NCI-H2171 treated with DMSO at 0.1 percent for 48 hours (cell line): ENCODE results near the gene KCNG2.

Experiments
- DNase-seq: peaks from one replicate; lab custom pipeline; 2025; lab: John Stamatoyannopoulos, UW

KCNG2 gene

DNA sequence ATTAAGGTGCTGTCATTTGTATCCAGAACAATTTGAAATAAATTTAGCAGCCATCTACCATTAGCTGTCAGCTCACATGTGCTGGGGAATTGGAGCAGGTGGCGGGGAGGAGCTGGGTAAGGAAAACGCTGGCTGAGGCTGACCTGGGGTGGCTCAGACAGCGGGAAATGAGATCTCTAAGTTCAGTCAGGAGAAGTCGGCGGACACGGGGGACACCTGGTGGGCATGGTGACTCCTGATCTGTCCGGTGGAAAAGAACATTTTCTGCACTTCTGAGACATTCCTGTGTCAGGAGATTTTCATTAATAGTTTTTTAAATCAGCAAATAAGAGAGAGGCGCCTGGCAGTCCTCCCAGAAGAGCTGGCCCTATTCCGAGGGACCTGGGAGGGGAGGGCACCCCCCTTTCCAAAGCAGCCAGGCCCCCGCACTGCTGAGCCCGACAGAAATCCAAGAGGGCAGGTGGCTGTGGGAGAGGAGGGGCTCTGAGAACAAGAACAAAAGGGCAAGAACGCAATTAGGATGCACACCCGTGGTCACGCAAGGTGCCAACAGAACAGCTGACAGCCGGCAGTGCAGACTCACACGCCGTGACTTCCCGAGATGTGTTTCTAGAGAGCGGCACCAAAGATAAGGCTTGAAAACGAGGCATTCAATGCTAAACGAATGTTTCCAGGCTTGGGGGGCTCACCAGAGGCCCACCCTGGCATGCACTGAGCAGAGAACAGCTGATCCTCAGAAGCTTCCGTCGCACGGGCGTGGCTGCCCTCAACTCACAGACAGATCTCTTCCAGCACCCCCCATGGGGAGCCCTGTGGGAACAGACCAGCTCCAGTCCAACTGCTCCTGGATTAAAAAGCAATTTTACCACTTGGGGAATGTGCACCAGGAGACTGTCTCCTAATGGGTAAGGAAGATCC, 127.3 kb downstream of the KCNG2 start:
- peak; percentile 74 for DNase-seq

- no peak for DNase-seq
Measured at GRCh38 chr18:79926306-79926705, 128.6 kb downstream of the KCNG2 start.

DNA sequence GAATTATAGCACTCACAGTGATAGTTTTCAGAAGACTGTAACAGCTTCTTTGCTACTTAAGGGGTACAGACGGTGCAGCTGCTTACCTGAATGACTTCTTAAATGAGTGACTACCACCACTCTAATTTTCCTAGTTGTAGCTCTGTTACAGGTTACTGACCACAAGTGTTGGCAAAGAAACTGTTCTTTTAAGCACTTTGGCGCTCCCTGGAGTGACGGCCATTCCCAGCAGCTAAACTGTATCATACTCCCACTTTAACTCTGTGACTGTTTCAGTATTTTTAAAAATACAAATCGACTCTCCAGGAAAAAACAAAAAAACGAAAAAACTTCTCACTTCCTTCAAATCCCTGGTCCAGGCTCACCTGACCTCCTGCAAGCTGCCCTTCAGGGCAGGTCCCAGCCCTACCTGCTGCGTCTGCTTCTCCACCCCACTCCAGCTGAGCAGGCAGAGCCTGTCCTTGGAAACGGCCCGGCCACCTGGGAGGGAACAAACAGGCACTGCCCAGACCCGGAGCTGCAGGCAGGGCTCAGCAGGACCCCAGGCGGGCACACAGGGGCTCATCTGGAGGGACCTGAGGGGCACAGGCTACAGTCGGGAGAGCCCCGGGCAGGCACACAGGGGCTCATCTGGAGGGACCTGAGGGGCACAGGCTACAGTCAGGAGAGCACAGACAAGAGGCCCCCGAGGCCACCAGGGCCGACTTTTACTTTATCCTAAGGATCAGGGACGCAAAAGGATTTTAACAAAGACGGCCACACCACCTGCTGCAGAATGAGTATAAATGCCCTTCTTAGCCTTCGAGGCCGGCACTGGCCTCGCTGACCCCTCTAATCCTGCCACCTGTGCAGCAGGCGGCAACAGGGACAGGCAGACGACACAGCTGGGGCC, 129.2 kb downstream of the KCNG2 start:
- DNase-seq, result no peak

GRCh38 chr18:79927607-79928562, 130.1 kb downstream of the KCNG2 start:
- no peak for DNase-seq

- no peak for DNase-seq
Measured at GRCh38 chr18:79928563-79928960, 130.8 kb downstream of the KCNG2 start.

GRCh38 chr18:79930020-79930642, 132.4 kb downstream of the KCNG2 start:
- DNase-seq, result peak; percentile 1

GRCh38 chr18:79931475-79931874, 133.7 kb downstream of the KCNG2 start:
- DNase-seq, result no peak

- no peak for DNase-seq
Measured at GRCh38 chr18:79932907-79933306, 135.2 kb downstream of the KCNG2 start.

DNA sequence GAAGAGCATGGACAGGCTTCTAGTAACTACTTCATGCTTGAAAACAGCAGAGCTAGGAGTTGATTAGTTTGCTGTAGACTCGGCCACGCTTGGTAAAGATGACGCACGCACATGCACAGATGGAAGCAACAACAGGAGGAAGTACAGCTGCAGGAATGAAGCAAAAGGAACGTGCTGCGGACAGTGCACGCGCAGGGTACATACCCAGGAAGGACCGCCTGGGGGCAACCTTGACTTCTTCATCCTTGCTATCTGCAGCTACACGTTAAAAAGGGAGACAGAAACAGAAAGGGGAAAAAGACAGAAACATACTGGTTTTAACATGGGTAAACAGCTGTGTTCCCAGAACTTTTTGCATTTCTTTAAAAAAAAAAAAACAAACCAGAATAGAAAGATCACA, 136.0 kb downstream of the KCNG2 start:
- DNase-seq, result no peak

DNA sequence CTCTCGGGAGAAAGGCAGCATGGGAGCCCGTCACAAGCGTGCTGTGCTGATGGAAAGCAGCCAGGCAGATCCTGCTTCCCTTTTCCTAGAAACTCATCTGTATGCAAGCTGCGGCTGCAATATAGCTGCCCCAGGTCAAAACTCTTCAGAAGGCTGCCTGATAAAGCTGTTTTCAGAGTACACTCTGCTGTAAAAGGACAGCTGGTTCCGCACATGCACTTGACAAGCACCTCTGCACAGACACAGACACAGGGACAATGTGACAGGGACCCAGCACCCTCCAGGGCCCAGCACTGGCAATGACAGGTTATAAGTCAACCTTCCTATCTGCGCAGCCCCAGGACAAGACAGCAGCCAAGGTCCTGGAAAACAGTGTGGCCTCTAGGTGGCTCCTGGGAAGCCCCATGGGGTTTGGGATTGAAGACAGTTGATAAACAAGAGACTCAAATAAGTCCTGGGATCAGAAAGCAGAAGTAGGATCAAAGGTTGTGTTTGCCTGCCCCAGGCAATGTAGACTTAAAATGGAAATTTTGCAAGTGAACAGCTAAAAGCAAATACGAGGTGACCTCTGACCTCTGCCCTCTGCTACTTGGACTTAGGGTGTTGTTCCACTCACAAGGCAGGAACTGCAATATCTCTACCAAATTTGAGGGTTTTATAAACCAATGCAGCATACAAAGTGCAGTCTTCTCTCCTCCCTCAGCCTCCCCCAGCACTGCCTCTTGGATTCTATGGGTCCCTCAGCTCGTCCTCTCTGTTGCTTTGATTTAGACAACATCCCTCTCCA, 136.8 kb downstream of the KCNG2 start:
- DNase-seq, result no peak

- DNase-seq, result no peak
Measured at GRCh38 chr18:79935098-79935480, 137.4 kb downstream of the KCNG2 start.

GRCh38 chr18:79935499-79935898, 137.8 kb downstream of the KCNG2 start:
- DNase-seq, result no peak

DNA sequence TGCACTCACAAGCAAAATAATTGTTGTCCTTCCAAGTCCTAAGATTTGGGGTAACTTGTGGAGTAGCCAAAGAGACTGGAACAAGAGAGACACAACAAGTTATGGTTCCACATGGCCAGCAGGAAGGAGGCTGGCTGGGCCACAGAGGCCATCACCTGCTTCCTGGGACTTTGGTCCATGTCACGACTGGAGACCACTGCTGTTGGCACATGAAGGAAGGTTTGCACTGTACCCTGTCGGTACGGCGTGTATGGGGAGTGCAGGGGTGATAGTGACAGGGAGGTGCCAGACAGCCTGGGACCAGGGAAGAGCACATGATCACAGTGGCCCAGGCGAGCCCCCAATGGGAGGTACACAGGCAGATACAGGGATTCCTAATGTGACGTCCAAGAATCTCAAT, 138.2 kb downstream of the KCNG2 start:
- no peak for DNase-seq

DNA sequence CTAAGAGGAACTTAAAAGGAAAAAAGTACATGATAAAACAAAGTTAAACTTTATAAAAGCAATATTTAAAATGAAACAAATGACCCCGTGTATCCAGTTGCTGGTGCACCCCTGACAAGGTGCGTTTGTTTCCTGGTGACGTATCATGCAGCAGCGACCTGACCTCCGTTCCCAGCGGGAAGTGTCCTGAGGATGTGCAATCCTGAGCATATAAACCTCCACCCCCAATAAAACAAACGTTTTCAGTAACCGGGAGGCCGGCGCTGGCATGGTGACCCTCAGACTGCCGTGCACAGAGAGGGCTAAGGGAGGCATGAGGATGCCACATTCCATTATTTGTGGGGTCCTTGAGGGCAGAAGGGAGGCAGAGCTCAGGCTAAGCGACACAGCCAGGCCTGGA, 138.9 kb downstream of the KCNG2 start:
- DNase-seq, result no peak

DNA sequence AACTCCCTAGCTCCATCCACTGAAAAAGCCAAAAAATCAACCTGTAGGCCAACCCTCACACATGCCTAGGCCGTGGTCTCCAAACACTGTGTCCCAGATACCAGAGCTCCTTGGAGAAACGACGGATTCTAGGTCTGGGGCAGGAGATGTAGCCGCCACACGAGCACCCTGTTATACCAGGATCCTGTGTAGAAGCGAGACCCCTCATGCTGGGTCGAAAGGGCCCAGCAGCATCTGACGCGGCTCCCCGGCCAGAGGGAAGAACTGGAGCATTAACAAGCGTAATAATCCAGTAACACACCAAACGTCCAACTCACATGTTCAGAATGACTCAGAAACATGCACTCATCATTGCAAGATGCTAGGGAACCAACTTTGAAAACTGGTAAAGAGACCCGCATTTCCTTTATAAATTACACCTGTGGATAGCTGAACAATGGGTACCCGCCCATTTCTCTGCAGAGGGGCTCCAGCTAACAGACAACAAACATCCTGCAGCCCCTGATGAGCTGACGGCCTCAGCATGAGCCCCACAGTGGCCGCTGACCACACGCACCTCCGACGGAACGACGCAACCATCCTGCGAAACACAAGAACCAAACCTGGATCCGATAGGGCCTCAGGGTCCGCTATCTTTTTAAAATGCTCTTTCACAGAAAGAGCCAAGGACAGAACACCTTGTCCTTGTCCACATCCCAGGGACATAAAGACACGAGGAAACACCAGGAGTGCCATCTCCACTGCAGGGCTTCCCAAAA, 139.5 kb downstream of the KCNG2 start:
- DNase-seq, result no peak

DNA sequence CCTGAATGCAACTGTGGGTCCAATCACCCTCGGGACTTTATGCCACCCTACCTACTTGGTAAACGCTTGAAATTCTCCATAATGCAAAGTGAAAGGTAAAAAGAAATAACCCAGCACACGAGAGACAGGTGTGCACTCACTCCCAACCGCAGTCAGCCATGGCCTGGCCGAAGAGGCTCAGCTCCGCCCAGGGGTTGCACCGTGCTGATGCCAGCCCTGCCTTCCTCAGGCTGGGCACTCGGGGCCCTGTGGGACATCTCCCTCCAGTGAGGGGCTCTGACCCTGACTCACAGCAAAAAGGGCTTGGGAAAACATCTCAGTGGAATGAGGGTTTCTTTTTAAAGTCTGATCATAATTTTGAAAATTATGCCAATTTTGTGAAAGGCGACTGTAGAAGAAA, 140.5 kb downstream of the KCNG2 start:
- DNase-seq, result no peak

DNA sequence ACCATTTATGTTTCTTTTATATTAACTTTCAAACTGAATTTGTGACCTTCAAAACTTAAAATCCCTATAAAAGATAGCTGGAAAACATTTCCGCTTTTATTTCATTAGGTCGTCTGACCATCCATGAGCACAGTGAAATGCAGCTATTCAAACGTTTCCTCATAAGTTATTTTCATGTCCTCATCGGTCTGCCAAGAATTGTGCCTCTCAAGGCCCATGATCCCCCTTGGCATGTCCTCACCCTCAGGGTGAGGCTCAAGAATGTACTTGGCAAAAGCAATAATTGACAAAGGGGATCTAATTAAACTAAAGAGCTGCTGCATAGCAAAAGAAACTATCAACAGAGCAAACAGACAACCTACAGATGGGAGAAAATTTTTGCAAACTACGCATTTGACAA, 141.4 kb downstream of the KCNG2 start:
- DNase-seq, result no peak

DNA sequence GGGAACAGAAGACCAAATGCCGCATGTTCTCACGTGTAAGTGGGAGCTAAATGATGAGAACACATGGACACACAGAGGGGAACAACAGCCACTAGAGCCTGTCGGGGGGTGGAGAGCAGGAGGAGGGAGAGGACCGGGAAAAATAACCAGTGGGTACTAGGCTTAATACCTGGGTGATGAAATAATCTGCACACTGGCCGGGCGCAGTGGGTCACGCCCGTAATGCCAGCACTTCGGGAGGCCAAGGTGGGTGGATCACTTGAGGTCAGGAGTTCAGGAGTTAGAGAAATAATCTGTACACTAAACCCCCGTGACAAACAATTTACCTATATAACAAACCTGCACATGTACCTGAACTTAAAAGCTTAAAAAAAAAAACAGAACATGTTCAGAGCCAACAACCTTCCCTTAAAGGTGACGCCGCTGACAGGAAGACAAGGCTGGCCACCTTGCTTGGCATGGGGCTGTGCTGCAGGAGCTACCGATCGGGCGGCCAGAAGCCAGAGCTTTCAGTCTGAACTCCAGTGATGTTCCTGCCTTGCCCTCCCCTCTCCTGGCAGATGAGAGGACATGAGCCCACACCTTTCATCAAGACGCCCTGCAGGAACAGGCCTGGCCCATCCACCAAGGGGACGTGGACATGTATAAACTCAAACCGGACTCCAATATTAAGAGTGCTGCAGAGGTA, 142.5 kb downstream of the KCNG2 start:
- DNase-seq, result no peak

DNA sequence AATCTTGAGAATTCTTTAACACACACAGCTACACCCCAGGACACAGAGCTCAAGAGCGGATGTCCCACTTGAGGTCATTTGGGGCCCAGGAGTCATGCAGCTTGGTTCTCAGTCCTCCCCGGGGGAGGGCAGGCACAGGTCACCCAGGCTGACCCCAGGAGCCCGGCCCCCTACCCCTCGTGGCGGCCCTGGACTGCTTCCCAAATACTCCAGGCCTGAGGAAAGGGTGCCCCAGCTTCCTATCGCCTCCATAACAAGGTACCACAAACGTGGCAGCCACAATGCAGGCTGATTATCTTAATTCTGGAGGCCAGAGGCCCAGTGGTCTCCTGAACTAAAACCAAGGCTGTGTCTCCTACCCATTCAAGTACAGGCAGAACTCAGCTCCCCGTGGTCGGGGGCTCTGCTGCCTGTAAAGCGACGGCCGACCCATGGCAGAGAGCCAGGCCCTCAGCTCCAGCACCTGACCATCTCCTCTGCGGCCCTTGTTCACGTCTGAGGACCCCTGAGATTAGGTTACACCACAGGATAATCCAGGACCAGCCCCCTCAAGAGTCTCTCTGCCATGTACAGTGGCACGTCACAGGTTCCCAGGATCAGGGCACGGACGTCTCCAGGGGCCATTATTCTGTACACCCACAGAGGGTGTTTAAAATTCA, 143.2 kb downstream of the KCNG2 start:
- DNase-seq, result no peak
